Right ventricle myocardium inferior (tissue), 1 donor: Measurements from ENCODE around the gene TMEM130. TPM values are rescaled to one million over a fixed set of nuclear protein-coding genes. Genes with fewer than 3 reads are reported as not detected.
A peak's percentile ranks its signal among the peaks of the same experiment; 100 is the strongest.

Experiments used
- ATAC-seq: fragments of 200-7000 bp; cut with Tn5 transposase; one replicate; pipeline ENCODE4 v1.9.1; 2020; ENCODE audit warnings: mild to moderate bottlenecking, moderate library complexity
- DNase-seq: peaks from one replicate; pipeline ENCODE4 v3.0.0; 2021; ENCODE audit errors: missing footprints
- intact Hi-C: fragments of 100-400 bp; cut with DNase I; formaldehyde crosslinking; loops from one replicate; pipeline ENCODE4 v1.11.0; 2022
- long read RNA-seq: library from polyadenylated mRNA; unstranded; transcript quantifications from one replicate; pipeline ENCODE4 v2.0.0, GENCODE V29; 2021
- total RNA-seq: library from RNA; stranded (reverse); fragmentation: NEBNext Ultra II Directional; extraction: Animal tissue kit (Norgen Biotek cat#: 25700); gene quantifications from one replicate; pipeline ENCODE4 v1.2.1, GENCODE V29; 2021
- donor health status: DM: no; HTN: yes; CAD: no; lungs with severe emphysema.

The TMEM130 gene, protein sequence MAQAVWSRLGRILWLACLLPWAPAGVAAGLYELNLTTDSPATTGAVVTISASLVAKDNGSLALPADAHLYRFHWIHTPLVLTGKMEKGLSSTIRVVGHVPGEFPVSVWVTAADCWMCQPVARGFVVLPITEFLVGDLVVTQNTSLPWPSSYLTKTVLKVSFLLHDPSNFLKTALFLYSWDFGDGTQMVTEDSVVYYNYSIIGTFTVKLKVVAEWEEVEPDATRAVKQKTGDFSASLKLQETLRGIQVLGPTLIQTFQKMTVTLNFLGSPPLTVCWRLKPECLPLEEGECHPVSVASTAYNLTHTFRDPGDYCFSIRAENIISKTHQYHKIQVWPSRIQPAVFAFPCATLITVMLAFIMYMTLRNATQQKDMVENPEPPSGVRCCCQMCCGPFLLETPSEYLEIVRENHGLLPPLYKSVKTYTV
- total RNA-seq = not detected
- long read RNA-seq = 0 reads

- DNase-seq (peak; percentile 52), ATAC-seq (no peak)
- intact Hi-C loops = no loop called here
Measured at GRCh38 chr7:98869597-98870120, at the start of gene TMEM130. TMEM130 (minus strand) TSS chr7:98870014; CDS start chr7:98869861, 153 bp downstream.

DNA sequence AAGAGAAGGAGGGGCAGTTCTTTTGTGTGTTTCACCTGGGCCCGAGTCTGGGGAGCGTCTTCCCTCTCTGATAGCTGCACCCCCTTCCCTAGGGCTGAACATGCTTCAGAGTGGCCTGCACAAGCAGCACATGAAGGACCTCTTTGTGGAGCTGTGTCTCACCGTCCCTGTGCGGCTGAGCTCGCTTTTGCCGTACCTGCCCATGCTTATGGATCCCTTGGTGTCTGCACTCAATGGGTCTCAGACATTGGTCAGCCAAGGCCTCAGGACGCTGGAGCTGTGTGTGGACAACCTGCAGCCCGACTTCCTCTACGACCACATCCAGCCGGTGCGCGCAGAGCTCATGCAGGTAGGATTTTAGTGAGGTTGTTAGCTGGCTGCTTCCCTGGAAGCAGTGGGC is 47.5 kb upstream of the TMEM130 start:
- intact Hi-C loops = no loop called here
- DNase-seq (no peak), ATAC-seq (no peak)

DNA sequence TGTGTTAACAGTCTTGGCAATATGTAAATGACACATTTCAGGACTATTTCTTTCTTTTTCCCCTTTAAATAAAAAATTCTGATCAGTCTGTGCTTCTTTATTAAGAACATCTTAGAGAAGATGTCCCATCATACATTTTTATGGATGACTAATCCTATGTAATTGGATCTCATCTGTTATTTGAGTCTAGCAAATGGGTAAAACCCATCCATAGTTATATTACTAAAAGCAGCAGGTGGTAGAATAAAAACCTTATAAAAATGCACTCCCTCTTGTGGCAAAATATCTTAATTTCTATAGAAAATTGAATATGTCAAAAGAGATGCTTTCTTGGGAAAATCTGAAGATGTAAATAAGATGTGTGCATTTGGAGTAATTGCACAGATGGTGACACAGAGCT is 43.8 kb upstream of the TMEM130 start:
- intact Hi-C loops = no loop called here
- DNase-seq (no peak), ATAC-seq (no peak)

DNA sequence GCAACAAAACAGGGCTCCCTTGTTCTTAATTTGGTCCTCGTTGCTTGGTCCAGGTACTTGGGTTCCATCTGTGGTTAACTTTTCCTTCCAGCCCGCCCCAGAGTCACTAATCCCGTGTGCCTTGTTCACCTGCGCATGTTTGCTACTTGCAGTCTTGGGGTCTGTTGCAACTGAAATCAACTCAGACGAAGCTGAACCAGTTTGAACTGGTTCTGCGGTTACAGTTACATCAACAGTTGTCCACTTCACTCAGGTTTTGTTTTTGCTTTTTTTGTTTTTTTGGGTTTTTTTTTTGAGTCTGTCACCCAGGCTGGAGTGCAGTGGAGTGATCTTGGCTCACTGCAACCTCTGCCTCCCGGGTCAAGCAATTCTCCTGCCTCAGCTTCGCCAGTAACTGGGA is 43.2 kb upstream of the TMEM130 start:
- DNase-seq (no peak), ATAC-seq (no peak)
- intact Hi-C loops = no loop called here

DNA sequence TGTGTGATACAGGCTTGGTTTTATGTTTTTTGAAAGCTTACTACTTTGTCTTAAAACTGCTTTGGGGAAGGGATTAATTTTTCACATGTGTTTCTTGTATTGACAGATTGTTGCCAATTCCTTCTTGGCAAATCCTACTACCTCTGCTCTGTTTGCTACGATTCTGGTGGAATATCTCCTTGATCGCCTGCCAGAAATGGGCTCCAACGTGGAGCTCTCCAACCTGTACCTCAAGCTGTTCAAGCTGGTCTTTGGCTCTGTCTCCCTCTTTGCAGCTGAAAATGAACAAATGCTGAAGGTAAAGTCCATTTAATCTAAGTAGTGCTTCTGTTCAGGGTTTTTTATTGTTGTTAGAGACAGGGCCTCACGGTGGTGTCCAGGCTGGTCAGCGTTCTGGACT is 42.1 kb upstream of the TMEM130 start:
- no peak for ATAC-seq
- intact Hi-C loops = no loop called here
- DNase-seq = no peak

DNA sequence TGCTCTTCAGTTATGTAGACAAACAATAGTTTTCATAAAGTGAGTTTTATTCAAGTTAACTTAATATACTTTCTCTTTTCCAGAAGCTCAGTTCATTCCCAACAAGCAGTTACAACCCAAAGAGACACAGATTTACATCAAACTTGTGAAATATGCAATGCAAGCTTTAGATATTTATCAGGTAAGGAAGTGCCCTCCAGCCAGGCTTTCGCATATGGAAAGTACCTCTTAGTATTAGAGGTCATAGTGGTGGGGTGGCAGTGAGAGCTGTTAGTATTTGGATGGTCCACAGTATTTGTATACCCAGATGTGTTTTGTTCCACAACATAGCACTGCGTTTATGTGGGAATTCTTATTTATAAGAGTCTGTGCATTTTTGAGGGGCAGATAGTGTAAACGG is 40.6 kb upstream of the TMEM130 start:
- no peak for DNase-seq
- ATAC-seq = no peak

GRCh38 chr7:98909487-98909886 is 39.7 kb upstream of the TMEM130 start:
- DNase-seq = no peak
- peak; percentile 63 for ATAC-seq
- intact Hi-C loops = no loop called here

More for the DNA sequence above, 40.6 kb upstream of the TMEM130 start:
- intact Hi-C loops = no loop called here

- DNase-seq = no peak
Measured at GRCh38 chr7:98908585-98908984, 38.8 kb upstream of the TMEM130 start.

GRCh38 chr7:98907570-98907969 is 37.8 kb upstream of the TMEM130 start:
- ATAC-seq = no peak
- DNase-seq = no peak
- intact Hi-C loops = no loop called here

More at GRCh38 chr7:98908585-98908984, 38.8 kb upstream of the TMEM130 start:
- no peak for ATAC-seq
- intact Hi-C loops = no loop called here

DNA sequence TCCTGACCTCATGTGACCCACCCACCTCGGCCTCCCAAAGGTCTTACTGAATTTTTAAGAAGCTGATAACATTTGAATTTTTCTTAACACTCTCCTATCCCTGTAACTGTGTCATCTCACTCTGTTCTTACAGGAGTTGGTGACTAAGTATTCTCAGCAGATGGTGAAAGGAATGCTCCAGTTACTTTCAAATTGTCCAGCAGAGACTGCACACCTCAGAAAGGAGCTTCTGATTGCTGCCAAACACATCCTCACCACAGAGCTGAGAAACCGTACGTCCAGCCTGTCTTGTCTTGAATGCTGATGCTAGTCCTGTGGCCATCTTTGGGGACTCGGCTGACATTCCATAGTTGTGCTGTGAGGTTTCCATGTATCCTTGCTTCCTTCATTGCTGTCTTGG is 33.4 kb upstream of the TMEM130 start:
- no peak for DNase-seq
- no peak for ATAC-seq
- intact Hi-C loops = no loop called here

DNA sequence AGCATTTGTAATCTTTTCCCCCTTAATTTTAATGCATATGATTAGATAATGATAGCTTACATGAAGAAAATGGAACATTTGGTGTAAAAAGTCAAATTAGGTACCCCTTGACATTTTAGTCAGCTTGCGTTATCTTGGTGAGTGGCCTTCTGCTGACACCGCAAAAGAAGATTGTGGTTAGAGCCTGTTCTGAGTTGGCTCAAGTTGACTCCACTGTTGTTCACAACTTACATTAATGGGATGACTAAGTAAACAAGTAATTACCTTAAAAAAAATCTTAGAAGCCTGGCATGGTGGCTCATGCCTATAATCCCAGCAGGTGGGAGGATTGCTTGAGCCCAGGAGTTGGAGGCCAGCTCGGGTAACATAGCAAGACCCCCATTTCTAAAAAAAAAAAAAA is 32.7 kb upstream of the TMEM130 start:
- intact Hi-C loops = no loop called here
- DNase-seq (no peak), ATAC-seq (no peak)

GRCh38 chr7:98900815-98901214 is 31.0 kb upstream of the TMEM130 start:
- ATAC-seq = no peak
- intact Hi-C loops = no loop called here
- no peak for DNase-seq

DNA sequence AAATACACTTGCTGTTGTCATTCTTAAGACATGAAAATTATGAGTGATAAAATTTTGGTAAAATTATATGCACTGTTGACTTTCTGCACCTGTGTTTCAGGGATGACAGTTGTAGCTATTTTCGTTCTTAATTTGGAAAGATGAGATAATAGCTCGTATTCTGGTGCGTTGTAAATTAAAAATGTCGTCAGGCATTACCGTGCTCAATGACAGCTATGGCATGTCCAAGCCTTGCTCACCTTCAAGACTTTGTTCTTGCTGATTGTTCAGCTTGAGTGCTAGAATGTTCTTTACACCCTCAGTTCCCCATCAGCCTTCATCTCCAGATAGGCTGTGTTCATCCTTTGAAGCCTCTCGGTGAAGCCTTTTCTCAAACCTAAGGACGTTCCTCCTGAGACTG is 30.0 kb upstream of the TMEM130 start:
- intact Hi-C loops = no loop called here

GRCh38 chr7:98892609-98893008 is 22.8 kb upstream of the TMEM130 start:
- DNase-seq (no peak), ATAC-seq (no peak)
- intact Hi-C loops = no loop called here

More for the DNA sequence above, 30.0 kb upstream of the TMEM130 start:
- ATAC-seq (no peak), DNase-seq (no peak)

GRCh38 chr7:98887038-98887437 is 17.2 kb upstream of the TMEM130 start:
- no peak for ATAC-seq
- intact Hi-C loops = no loop called here
- no peak for DNase-seq

DNA sequence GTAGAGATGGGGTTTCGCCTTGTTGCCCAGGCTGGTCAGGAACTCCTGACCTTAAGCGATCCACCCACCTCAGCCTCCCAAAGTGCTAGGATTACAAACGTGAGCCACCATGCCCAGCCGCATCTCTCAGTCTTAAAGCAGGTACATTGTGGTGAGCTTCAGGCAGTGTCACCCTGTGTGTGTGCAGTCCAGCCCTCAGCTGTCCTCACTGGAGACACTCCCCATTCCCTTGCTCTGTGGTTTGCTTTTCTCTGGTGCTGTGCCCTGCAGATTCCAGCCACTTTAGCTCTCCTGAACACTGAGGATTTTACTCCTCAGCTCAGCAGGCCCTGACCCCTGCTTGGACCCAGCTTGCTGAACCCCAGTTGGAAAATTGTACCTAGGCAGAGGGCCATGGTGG is 14.6 kb upstream of the TMEM130 start:
- DNase-seq (no peak), ATAC-seq (no peak)
- intact Hi-C loops = no loop called here

DNA sequence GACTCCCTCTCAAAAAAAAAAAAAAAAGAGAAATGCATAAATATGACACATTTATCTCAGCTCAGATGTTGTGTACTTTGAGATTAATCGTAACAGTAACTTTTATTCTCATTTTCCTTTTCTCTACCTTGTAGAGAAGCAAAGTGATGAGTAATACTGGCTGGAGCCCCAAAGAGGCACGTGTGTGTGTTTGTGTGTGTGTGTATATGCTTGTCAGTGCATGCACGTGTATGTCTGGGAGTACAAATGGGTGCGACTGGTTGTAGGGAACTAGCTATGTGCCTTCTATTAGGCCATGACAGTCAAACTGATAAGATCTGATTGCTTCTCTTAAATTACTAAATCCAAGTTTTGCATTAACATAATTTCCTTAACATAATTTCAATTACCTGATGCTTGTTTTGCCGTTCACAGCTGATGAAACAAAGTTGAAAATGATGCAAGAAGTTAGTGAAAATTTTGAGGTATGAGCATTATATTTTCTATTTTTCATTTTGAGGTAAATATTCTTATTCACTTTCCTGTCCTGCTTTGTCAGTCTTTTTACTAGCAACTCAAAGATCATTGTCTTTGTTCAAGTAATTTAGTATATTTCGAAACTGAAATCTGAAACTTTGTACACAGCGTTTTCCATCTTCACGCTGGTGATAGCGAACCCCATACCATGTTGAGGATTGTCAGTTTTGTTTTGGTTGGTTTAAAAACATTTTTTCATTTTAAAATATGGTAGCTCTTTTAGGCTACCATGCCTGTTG is 11.9 kb upstream of the TMEM130 start:
- no peak for DNase-seq
- no peak for ATAC-seq
- intact Hi-C loops = no loop called here

- ATAC-seq (no peak), DNase-seq (no peak)
- intact Hi-C loops = no loop called here
Measured at GRCh38 chr7:98880485-98880884, 10.7 kb upstream of the TMEM130 start.

DNA sequence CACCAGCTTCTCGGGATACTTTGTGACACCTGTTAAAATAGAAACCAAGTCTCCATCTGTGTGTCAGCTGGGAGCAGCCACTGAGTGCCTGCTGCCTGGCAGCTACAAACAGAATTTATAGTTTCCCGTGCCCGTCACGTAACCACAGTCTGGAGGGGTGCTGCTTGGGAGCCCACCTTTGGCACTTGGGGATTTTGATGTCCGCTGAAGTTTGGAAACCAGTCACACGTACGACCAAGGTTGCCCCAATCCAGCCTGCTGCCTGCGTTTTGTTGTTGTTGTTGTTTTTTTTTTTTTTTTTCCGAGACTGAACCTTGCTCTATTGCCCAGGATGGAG is 10.1 kb upstream of the TMEM130 start:
- intact Hi-C loops = no loop called here
- DNase-seq (no peak), ATAC-seq (no peak)
